HG03025 (cell line): ENCODE measurements around the gene ELL.
"Not testable (repeated sequence)": the region's sequence is repeated elsewhere in the genome, so short reads cannot be mapped to it uniquely, and the experiment has no call there.

Experiments used
- ATAC-seq: cut with Tn5 transposase; IDR thresholded peaks from one replicate; pipeline ENCODE4 v1.9.1; 2021; ENCODE audit warnings: mild to moderate bottlenecking, moderate library complexity; ENCODE audit not compliant: unreplicated experiment, low FRiP score

Gene ELL

GRCh38 chr19:18521692-18522123, at the start of gene ELL:
TSS of gene ELL (minus strand) at chr19:18522070. CDS start at chr19:18522055, 15 bp downstream.
- peak; percentile 5 for ATAC-seq

GRCh38 chr19:18568367-18568766, 46.5 kb upstream of the ELL start:
- ATAC-seq: no peak

- ATAC-seq: no peak
These were observed 45.1 kb upstream of the ELL start for GRCh38 chr19:18566953-18567352.

- ATAC-seq: no peak
These were observed 40.2 kb upstream of the ELL start for GRCh38 chr19:18562086-18562485.

GRCh38 chr19:18559685-18560084, 37.8 kb upstream of the ELL start:
- ATAC-seq: no peak

GRCh38 chr19:18558604-18559003, 36.7 kb upstream of the ELL start:
- ATAC-seq: no peak

GRCh38 chr19:18558202-18558555, 36.3 kb upstream of the ELL start:
- ATAC-seq: no peak

GRCh38 chr19:18557411-18558201, 35.7 kb upstream of the ELL start, which contains the start of gene KXD1:
TSS of gene KXD1 (plus strand) at chr19:18557870. CDS start at chr19:18562057, 4,187 bp downstream.
- peak; percentile 78 for ATAC-seq

- no peak for ATAC-seq
These were observed 29.8 kb upstream of the ELL start for GRCh38 chr19:18551631-18552030.

GRCh38 chr19:18543814-18544475, 22.1 kb upstream of the ELL start:
- peak; percentile 32 for ATAC-seq

GRCh38 chr19:18542941-18543813, 21.3 kb upstream of the ELL start, which contains the start of gene FKBP8:
TSS of gene FKBP8 (minus strand) at chr19:18543573. CDS start at chr19:18541970, 1,603 bp downstream.
- ATAC-seq: peak; percentile 70

- ATAC-seq: no peak
These were observed 20.4 kb upstream of the ELL start for GRCh38 chr19:18541992-18542940.

- no peak for ATAC-seq
These were observed 19.6 kb upstream of the ELL start for GRCh38 chr19:18541258-18541991.

- not testable (repeated sequence) for ATAC-seq
These were observed 18.3 kb upstream of the ELL start for GRCh38 chr19:18540200-18540599.

- ATAC-seq: no peak
These were observed 17.5 kb upstream of the ELL start for GRCh38 chr19:18539372-18539771.

GRCh38 chr19:18538115-18538514, 16.2 kb upstream of the ELL start:
- no peak for ATAC-seq

GRCh38 chr19:18537431-18537830, 15.6 kb upstream of the ELL start:
- ATAC-seq: no peak

GRCh38 chr19:18536475-18536874, 14.6 kb upstream of the ELL start:
- no peak for ATAC-seq

- ATAC-seq: no peak
These were observed 11.2 kb upstream of the ELL start for GRCh38 chr19:18533058-18533457.
